ENCODE data around the gene DZIP1L.

GRCh38 chr3:138062037-138062436 is 53.4 kb downstream of the DZIP1L start:
- TF ChIP-seq, protein P1, sequence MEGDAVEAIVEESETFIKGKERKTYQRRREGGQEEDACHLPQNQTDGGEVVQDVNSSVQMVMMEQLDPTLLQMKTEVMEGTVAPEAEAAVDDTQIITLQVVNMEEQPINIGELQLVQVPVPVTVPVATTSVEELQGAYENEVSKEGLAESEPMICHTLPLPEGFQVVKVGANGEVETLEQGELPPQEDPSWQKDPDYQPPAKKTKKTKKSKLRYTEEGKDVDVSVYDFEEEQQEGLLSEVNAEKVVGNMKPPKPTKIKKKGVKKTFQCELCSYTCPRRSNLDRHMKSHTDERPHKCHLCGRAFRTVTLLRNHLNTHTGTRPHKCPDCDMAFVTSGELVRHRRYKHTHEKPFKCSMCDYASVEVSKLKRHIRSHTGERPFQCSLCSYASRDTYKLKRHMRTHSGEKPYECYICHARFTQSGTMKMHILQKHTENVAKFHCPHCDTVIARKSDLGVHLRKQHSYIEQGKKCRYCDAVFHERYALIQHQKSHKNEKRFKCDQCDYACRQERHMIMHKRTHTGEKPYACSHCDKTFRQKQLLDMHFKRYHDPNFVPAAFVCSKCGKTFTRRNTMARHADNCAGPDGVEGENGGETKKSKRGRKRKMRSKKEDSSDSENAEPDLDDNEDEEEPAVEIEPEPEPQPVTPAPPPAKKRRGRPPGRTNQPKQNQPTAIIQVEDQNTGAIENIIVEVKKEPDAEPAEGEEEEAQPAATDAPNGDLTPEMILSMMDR (IDR thresholded peaks at IDR 0.05), result no peak
- TF ChIP-seq POLR2AphosphoS5 (IDR thresholded peaks at IDR 0.05; ENCODE audit: insufficient read depth in 1 of 2, low read depth in 1 of 2) (no peak), POLR2A (IDR thresholded peaks at IDR 0.05) (no peak)
